ENCODE measurements around the gene ASPG. TPM values are rescaled to one million over a fixed set of nuclear protein-coding genes. Genes with fewer than 3 reads are reported as not detected.

The ASPG gene
- polyA plus RNA-seq, 1 donor = 2.1 TPM

- no peak for DNase-seq
Observed at GRCh38 chr14:104106471-104106991, 21.0 kb downstream of the ASPG start.

- DNase-seq = no peak
Observed at GRCh38 chr14:104107101-104107581, 21.6 kb downstream of the ASPG start.

GRCh38 chr14:104107611-104108569, 22.4 kb downstream of the ASPG start:
- no peak for DNase-seq

GRCh38 chr14:104108570-104109541, 23.4 kb downstream of the ASPG start:
- DNase-seq = no peak

GRCh38 chr14:104109731-104110361, 24.3 kb downstream of the ASPG start:
- DNase-seq = no peak

- no peak for DNase-seq
Observed at GRCh38 chr14:104110491-104111209, 25.1 kb downstream of the ASPG start.

GRCh38 chr14:104111301-104112112, 26.0 kb downstream of the ASPG start:
- no peak for DNase-seq

GRCh38 chr14:104112113-104112505, 26.6 kb downstream of the ASPG start:
- no peak for DNase-seq

GRCh38 chr14:104112609-104113571, 27.4 kb downstream of the ASPG start:
- no peak for DNase-seq

- no peak for DNase-seq
Observed at GRCh38 chr14:104113631-104114420, 28.3 kb downstream of the ASPG start.

- no peak for DNase-seq
Observed at GRCh38 chr14:104114421-104115130, 29.1 kb downstream of the ASPG start.

GRCh38 chr14:104115131-104115600, 29.7 kb downstream of the ASPG start:
- DNase-seq = no peak

- DNase-seq = no peak
Observed at GRCh38 chr14:104115691-104116287, 30.3 kb downstream of the ASPG start.

- no peak for DNase-seq
Observed at GRCh38 chr14:104116288-104116755, 30.8 kb downstream of the ASPG start.

GRCh38 chr14:104116756-104117340, 31.3 kb downstream of the ASPG start:
- no peak for DNase-seq

- no peak for DNase-seq
Observed at GRCh38 chr14:104117341-104118005, 32.0 kb downstream of the ASPG start.
